Left renal cortex interstitium (tissue), 4 donors: ENCODE data around the gene PAX3. TPM values are rescaled to one million over a fixed set of nuclear protein-coding genes. Genes with fewer than 3 reads are reported as not detected.

Source experiments
- DNase-seq, 4 donors: peaks; one replicate each; pipeline ENCODE4 v3.0.0-alpha.2; 2013; ENCODE audit warnings: low read depth in 4 of 4, low spot score in 2 of 4, missing footprints in 1 of 4
- polyA plus RNA-seq, 4 donors: library from polyadenylated mRNA; unstranded; fragments of 120-200 nt; gene quantifications; one replicate each; pipeline ENCODE4 v1.2.1, GENCODE V29; 2013; ENCODE audit not compliant: insufficient read length in 4 of 4

PAX3 gene
- polyA plus RNA-seq, 4 donors: 0.14 to 0.31 TPM; not detected in 2

DNA sequence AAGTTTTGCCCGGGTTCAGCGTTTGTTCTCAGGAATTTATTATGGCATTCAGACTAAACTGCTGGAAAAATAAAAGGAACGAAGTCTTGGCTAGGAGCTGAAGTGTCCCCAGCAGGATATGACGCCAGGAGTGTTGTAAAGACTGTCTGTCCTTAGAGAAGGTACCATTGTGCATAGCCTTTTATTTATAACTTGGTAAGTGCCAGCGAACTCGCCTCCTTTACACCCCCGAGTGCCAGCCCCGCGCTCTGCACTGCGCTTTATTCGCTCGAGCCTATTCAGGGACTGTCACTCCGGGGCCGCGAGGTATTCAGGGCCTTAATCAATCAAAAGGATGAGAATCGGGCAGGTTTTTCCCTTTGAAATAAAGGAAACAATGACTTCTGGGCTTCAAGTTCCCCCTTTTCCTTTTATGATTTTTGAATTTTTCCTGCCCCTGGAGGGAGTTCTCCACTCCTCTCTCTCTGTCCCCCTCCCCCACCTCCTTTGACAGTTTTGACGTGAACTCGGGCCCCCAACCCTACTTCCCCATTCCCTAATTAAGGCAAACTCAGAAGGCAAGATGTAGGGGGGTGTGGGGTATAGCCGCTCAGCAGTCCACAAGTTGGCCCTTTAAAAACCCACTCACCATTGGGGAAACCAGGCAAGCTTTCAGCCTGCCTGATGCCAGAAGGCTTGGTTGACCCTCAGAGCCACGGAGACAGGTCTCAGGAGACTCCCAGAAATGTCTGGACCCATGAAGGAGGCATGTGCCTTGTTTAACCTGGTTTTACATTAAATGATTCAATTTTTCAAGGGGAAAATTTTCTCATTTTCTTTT lies 1.3 kb upstream of the PAX3 start:
- no peak for DNase-seq

DNA sequence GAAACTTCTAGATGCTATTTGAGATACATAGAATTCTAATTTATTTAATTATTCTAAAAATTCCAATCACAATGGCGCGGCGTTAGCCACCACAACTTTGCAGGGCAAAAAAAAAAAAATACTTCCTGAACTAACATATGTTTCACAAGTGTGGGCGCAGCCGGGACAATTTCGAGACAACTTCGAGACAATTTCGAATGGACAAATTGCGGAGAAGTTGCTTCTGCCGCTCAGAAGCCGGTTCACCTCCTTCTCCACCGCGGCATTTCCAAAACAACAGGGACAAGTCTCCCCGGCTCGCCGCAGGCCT lies 842 bp downstream of the PAX3 start:
- DNase-seq: no peak

DNA sequence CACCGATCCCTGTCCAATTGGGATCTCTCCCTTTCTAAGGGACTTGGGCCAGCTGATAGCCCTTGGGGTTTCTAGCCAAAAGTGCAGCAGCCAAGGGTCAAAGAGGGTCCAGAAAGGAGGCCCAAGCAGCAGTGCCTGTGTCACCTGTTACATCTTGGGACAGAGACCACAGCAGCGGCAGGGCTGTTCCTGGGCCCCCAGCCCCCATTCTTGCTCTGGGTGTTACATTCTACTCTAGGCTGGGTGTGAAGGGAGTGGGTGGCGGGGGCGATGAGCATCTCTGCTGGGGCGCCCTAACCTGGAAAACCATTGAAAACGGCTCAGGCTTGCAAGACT lies 1.2 kb downstream of the PAX3 start:
- DNase-seq: no peak

DNA sequence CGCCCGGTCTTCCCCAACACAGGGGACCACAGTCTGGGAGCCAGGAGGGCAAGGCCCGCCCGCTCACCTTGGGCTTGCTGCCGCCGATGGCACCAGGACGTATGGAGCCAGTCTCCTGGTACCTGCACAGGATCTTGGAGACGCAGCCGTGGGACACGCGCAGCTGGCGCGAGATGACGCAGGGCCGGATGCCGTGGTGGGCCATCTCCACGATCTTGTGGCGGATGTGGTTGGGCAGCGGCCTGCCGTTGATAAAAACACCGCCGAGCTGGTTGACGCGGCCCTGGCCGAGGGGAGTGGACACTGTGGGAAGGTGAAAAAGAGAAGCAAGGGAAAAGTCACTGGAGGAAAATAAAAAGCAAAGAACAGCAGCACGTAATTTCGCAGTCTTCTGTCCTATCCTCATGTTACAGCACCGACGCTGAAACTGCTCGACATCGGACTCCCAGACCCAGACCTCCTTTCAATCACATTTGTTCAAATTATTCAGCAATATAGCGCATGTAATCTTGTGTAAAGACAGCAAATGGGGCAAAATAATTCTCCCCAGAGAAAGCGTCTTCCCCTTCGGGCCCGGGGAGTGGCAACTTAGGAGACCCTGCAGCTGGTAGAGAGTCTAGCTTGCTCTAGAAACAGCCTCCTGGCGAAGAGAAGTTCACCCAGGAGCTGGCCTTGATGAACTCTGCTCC lies 1.7 kb downstream of the PAX3 start:
- DNase-seq: no peak

DNA sequence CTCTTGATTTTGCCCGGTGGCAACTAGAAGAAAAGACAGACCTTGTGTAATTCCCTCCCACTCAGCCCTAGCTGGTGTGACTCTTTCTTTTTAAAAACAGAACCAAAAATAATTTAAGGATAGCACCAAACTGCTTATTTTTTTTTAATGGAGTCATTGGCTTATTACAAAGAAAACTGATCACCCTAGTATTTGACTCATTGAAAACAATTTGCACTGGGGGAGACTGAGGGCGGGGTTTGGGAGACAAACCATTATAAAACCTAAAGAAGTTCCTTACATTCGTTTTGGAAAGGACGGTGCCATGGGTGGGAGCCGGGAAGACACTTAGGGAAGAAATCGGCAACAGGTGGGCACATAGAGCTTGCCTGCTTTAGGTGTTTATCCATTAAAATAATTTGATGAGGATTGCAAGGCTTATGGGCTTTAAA lies 2.5 kb downstream of the PAX3 start:
- DNase-seq: no peak

DNA sequence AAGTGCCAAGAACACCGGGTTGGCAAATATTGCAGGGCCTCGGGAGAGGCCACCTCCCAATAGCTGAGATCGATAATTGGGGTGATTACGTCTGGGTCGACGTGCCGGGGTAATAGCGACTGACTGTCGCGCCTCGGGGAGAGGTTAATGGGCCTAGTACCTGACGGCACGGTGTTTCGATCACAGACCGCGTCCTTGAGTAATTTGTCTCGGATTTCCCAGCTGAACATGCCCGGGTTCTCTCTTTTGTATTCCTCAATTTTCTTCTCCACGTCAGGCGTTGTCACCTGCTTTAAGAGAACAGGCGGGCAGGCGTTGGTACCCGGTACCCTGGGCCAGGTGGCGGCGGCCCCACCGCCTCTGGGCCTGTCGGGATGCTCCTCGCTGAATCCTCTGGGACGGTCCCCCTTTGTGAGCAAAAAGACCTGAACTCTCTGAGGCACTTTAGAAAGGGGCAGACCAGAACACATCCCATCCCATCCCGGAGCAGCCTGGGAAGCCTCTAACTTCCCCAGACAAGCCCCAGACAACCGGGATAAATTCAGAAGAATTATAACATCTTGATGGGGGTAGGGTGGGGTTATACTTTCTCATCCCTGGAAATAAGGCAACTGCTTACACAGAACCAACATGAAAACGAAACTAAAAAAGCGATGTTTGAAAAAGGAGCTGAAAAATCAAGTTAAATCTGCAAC lies 3.3 kb downstream of the PAX3 start:
- DNase-seq: no peak

DNA sequence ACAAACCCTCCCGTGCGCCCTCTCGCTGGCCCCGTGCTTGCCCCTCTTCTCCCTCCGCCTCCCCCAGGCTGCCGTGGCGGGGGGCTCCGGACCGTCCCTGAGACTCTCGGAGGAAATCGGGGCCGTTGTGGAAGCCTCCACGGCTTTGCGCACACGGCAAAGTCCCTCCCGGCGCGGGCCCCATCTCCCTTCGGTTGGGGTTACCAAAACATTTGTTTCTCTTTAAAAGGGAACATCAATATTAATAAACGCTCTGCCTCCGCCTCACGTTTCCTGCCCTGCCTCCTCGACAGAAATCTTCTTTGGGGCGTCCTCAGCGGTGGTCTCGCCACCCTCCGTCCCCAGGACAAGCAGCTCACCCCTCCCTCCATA lies 3.8 kb downstream of the PAX3 start:
- no peak for DNase-seq

DNA sequence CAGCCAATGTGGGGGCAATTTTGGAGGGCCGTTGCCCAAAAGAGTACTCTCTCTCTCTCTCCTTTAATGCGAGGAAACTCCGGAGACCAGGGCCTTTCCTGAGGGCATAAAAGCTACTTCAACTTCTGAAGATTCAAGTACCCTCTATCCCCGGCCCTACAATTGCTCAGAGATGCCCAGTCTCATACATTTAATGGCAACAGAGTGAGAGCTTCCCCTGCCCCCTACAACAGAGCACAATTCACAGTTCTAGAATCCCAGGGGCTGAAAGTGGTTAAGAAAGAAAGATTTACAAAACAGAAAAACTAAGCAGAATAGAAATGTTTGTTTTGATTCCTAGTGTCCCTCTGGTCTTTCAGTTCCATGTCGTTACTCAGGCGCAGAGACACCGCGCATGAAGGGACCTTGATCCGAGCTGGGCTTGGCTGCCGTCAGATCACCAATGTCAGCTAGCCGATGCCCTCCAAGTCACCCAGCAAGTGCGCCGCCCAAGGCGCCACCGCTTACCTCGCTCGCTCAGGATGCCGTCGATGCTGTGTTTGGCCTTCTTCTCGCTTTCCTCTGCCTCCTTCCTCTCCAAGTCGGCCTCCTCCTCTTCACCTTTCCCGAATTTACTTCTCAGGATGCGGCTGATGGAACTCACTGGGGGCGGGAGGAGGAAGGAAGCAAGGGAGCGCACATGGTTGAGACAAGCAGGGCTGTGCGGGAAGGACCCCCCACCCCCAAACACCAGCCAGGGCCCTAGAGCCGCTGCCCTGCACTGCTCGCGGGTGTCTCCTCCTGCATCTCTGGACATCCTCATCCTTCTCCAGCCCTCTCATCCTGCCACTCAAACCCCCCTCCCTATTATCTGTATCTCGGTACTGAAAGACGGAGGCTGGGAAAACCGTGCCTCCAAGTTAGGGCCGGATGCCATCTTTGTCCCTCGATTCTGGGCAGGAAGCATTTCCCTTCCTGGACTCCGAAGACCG lies 4.9 kb downstream of the PAX3 start:
- no peak for DNase-seq

DNA sequence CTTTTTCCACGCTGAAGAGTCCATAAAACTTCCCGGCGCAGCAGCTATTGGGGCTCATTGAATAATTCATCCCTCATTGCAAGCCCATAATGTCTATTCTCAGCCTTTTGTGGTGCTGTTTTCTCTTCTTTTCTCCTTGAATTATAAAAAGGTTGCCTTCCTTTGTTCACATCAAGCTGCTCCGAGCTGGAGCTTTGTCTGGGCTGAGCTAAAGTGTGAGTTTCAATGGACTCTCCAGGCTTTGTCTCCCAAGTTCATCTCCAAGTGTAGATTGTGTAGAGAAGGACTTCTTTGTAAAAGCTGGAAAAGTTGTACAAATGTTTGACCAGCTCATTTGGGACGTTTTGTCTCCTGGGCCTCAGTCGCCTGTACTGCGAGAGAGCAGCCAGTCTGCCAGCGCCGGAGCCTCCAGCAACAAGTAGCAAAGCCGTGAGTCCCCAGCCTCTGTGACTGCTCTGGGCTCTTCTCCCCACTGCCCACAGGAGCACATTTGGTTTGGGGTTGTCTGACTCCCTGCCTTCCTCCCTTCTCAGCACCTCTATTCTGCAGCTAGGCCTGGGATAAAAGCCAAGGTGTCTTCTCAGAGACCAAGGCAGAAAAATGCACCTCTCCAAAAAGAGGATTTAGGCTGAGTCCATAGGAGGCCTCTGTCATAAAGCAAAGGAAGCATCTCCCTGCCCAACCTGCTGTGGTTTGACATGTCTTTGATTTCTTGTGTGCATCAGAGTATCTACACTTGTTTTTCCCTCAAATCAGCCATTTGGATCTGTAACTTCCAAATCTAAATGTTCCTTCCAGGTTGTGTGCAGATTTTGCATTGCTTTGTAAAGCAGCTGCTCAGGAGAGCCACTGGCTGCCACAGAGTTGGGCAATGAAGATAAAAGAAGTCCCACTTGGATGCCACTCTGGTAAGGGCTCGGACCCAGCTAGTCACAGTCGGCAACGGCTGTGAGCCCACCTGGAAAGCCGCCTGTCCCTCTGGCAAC lies 6.4 kb downstream of the PAX3 start:
- no peak for DNase-seq

DNA sequence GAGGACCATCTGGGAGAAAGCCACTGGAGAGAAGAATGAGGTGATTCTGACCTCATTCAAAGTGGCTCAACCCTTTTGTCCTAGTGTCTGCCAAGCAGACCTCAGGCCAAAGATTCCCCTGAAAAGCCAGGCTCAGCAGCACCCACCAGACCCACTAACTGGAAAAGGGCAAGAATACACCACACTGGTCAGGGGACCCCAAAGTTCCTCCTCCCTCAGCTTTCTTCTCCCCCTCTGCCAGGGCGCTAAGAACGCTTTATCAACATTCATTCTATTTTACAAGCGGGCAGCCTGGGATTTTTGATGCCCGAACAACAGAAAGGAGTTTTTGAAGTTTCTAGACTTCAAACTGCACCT lies 7.3 kb downstream of the PAX3 start:
- no peak for DNase-seq

DNA sequence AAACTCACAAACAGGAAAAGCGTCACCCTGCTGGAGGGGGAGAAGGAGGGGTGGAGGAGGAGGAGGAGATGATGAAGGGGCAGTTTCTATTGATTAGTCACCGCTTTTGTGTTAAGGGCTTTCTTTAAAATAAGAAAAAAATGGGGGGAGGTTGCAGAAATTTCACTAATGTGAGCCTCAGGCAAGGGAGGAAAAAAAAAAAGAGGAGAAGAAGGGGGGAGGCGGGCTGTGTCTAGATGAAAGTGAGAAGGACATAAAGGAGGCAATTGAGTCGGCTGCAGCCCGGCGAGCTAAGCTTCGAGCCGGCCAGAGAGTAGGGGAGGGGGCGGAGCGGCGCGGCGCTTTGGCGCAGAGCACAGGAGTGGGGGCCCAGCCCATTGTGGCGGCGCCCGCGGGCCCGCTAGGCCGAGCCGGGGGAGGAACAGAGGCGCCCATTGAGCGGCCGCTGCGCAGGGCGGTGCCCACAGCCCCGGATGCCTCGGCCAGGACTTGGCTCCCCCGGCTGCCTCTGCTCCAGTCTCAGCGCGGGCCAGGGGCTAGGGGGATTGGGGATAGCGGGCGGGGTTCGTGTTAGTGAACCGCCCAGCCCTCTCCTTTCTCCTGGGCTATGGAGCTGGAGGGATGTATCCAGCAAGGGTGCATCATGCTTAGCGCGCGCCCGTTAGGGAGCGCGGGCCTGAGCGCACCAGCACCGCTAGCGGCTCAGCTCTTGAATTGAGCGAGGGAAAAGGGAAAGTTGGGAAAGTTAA lies 7.9 kb downstream of the PAX3 start:
- no peak for DNase-seq

DNA sequence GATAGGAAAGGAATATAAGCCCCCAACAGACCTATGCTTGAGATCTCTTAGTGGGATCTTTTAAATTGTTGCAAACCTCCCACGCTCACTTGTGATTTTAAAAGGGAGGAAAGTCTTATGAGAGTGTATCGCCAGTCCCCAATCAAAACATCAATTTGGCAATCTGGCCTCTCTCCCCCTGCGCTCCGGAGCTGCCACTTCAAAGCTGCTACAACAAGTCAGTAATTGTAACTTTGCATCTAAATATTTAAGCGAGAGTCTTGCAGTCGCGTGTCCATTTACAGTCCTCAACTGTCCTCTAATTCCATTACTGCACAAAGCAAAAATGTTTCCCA lies 8.4 kb downstream of the PAX3 start:
- no peak for DNase-seq

DNA sequence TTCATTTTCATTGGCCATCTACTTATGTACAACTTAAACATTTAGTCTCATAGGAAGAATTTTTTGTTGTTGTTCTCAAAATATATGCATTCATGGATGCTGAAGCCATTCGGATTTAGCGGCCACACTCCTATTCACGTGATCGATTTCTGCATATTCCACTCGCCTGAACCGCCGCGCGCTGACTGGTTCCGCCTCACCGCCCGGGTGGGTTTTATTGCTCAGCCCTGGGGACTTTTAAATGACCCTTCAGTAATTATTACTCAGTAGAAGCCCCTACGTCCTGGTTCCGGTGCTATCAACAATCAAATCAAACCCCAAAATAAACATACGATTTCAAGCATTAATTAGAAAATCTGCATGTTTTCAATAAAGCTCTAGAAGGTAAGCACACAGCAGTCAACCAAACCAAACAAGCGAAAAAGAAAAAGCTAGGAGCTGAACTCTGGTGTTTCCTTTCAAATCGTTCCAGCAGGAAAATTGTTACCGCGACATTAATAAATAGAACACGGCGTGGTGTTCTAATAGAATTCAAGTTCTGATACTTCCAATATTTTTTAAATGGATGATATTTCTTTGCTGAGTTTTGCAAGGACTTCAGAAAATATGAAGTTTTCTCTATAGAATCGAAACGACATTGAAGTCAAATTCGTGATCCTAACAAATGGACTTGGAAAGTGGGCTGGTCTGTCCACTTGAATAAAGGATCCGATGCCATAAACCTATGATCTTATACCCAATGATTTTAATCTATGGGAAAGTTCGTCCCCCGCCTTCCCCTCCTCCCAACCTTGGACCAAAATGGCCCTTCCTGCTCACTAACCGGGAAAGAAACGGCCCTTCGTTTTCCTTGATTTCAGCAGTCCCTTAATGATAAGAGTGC lies 9.3 kb downstream of the PAX3 start:
- DNase-seq: no peak

DNA sequence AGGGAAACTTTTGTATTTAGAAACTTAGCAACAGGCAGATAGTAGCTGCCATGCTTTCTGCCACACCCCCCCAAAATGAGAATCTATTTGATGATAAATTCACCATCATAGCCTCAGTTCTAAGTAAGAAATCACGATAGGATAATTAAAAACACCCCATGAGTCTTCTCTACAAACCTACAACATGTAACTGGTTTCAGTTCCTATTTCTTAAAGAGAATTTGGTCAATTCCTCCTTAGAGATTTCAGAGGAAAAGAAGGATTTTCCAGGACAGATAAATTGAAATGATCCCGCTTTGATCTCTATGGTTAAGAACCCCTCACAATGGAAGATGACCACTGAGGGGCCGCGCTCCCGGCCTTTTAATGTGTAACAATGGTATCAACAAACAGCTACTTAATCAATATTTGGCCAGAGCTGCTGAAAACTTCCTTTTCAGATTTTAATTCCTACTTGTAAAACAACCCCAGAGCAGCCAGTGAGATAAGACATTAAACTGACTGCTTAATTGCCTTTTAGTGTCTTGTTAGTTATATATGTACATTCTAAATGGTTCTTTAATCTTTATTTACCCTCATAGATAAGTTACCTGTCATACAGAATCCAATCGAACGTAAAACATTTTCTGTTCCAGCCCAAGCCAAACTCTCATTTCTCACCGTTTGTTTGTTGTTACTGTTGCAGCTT lies 10.1 kb downstream of the PAX3 start:
- no peak for DNase-seq

DNA sequence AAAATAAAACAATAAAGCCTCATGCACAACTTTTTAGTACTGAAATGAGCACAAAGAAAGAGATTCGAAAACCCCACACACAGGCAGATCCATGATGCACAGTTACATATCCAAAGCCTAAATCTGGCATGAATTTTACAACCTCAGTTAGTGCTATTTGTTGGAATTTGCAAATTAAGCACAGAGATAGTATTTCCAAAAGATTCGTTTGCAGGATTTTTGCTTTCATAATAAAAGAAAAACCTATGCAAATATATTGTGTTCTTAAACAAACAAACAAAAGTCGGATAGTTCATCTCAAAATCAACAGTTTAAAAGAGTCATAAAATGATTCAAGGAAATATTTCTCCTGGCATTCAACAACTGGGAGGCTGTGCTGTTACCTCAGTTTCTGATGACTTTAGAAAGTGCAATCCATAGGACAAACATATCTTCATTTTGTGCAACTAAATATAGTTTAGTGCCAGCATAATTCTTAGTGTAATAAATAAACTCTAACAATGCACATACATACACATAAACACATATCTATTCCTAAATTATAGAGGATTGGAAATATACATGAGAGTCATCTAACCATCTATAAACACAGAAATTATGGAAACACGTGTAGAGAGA lies 10.8 kb downstream of the PAX3 start:
- no peak for DNase-seq

DNA sequence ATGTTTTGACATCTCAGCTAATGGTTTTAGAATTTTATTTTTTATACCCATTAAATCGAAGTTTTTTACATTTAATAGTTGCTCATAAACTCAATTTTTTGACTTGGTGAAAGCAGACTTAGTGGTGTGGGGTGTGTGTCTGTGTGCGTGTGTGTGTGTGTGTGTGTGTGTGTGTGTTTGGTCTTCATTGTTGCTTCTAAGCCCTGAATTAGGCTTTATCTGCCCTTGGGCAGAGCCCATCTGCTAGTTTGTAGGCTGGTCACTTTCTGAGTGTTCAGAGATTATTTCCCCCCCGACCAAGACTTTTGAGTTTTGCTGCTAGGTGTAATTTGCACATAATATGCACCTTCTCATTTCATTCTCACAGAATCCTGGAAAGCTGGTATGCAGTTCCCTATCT lies 14.3 kb downstream of the PAX3 start:
- no peak for DNase-seq

DNA sequence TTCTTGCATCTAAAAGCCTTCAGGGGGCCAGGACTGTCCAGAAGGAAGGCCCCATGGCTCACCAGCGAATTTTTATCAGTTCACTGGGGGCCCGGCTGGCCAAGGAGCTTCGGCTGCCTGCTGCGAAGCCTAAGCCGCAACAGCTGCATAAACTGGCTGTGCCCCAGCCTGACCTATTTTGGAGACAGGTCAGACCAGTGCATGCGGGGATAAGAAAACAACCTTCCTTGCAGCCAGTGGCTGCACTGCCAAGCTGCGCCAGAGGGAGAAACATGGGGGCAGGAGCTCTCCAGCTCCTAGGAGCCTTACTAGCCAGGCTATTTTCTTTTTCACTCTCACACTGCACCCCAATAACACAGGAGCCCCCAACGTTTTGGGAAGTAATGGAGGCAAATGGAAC lies 15.2 kb downstream of the PAX3 start:
- DNase-seq: no peak
